HEK293 (cell line): ENCODE measurements around the gene CD276.

Source experiments
- BCL11A ChIP-seq: fragments of 450-650 bp; formaldehyde crosslinking; IDR thresholded peaks from 2 replicates; pipeline ENCODE4 v1.5.1; 2016; ENCODE audit warnings: low read depth, missing biosample characterization, missing genetic modification characterization
- GLI4 ChIP-seq: fragments of 450-650 bp; formaldehyde crosslinking; IDR thresholded peaks from 2 replicates; pipeline ENCODE4 v1.5.1; 2016; ENCODE audit warnings: missing biosample characterization, missing genetic modification characterization
- HOXA7 ChIP-seq: sonication (generic); formaldehyde crosslinking; IDR thresholded peaks from 2 replicates; pipeline ENCODE4 v1.8.1; 2022; ENCODE audit warnings: missing genetic modification reagents, borderline replicate concordance
- HOXC10 ChIP-seq: sonication (generic); formaldehyde crosslinking; IDR thresholded peaks from 2 replicates; pipeline ENCODE4 v1.8.1; 2023; ENCODE audit warnings: mild to moderate bottlenecking, missing genetic modification reagents
- KLF8 ChIP-seq: fragments of 450-650 bp; formaldehyde crosslinking; IDR thresholded peaks from 2 replicates; pipeline ENCODE4 v1.5.1; 2016; ENCODE audit warnings: missing biosample characterization, missing genetic modification characterization
- OSR2 ChIP-seq: fragments of 450-650 bp; formaldehyde crosslinking; IDR thresholded peaks from 2 replicates; pipeline ENCODE4 v1.5.1; 2016; ENCODE audit warnings: missing biosample characterization, missing genetic modification characterization
- PRDM1 ChIP-seq: fragments of 450-650 bp; formaldehyde crosslinking; IDR thresholded peaks from 2 replicates; pipeline ENCODE4; 2016; ENCODE audit warnings: missing biosample characterization, missing genetic modification characterization
- REPIN1 ChIP-seq: fragments of 450-650 bp; formaldehyde crosslinking; IDR thresholded peaks from 2 replicates; pipeline ENCODE4 v1.5.1; 2017; ENCODE audit warnings: missing biosample characterization, missing genetic modification characterization, low read depth
- TRIM28 ChIP-seq: IDR thresholded peaks from 2 replicates; pipeline ENCODE4 v1.6.1; 2011; ENCODE audit warnings: low read length, control low read depth, borderline replicate concordance
- ZBTB48 ChIP-seq: fragments of 450-650 bp; formaldehyde crosslinking; IDR thresholded peaks from 2 replicates; pipeline ENCODE4 v1.5.1; 2016; ENCODE audit warnings: missing biosample characterization, missing genetic modification characterization
- ZFP69B ChIP-seq: fragments of 450-650 bp; formaldehyde crosslinking; IDR thresholded peaks from 2 replicates; pipeline ENCODE4 v1.5.1; 2016; ENCODE audit warnings: missing biosample characterization, missing genetic modification characterization
- ZNF214 ChIP-seq: fragments of 450-650 bp; formaldehyde crosslinking; IDR thresholded peaks from 2 replicates; pipeline ENCODE4 v1.5.1; 2017; ENCODE audit warnings: missing biosample characterization, mild to moderate bottlenecking, missing genetic modification characterization, borderline replicate concordance
- ZNF23 ChIP-seq: fragments of 450-650 bp; formaldehyde crosslinking; IDR thresholded peaks from 2 replicates; pipeline ENCODE4 v1.5.1; 2016; ENCODE audit warnings: missing biosample characterization, missing genetic modification characterization, borderline replicate concordance
- ZNF248 ChIP-seq: fragments of 450-650 bp; formaldehyde crosslinking; IDR thresholded peaks from 2 replicates; pipeline ENCODE4 v1.5.1; 2017; ENCODE audit warnings: missing biosample characterization, missing genetic modification characterization
- ZNF423 ChIP-seq: fragments of 450-650 bp; formaldehyde crosslinking; IDR thresholded peaks from 2 replicates; pipeline ENCODE4 v1.5.1; 2016; ENCODE audit warnings: missing biosample characterization, missing genetic modification characterization
- ZNF629 ChIP-seq: fragments of 450-650 bp; formaldehyde crosslinking; IDR thresholded peaks from 2 replicates; pipeline ENCODE4 v1.5.1; 2017; ENCODE audit warnings: missing biosample characterization, missing genetic modification characterization
- ZNF777 ChIP-seq: fragments of 450-650 bp; formaldehyde crosslinking; IDR thresholded peaks from 2 replicates; pipeline ENCODE4 v1.5.1; 2017; ENCODE audit warnings: missing biosample characterization, missing genetic modification characterization, borderline replicate concordance
- TF ChIP-seq, protein P1 (sequence below): fragments of 450-650 bp; formaldehyde crosslinking; IDR thresholded peaks from 2 replicates; pipeline ENCODE4 v1.5.1; 2016; ENCODE audit warnings: missing biosample characterization, missing genetic modification characterization, borderline replicate concordance
- TF ChIP-seq, protein P2 (sequence below): fragments of 450-650 bp; formaldehyde crosslinking; IDR thresholded peaks from 2 replicates; pipeline ENCODE4 v1.5.1; 2016; ENCODE audit warnings: missing biosample characterization, missing genetic modification characterization
- TF ChIP-seq, protein P3 (sequence below): fragments of 450-650 bp; formaldehyde crosslinking; IDR thresholded peaks from 2 replicates; pipeline ENCODE4 v1.5.1; 2017; ENCODE audit warnings: missing biosample characterization, missing genetic modification characterization
- TF ChIP-seq, protein P4 (sequence below): fragments of 450-650 bp; formaldehyde crosslinking; IDR thresholded peaks from 2 replicates; pipeline ENCODE4 v1.5.1; 2016; ENCODE audit warnings: missing biosample characterization, missing genetic modification characterization
- TF ChIP-seq, protein P5 (sequence below): fragments of 450-650 bp; formaldehyde crosslinking; IDR thresholded peaks from 2 replicates; pipeline ENCODE4 v1.5.1; 2017; ENCODE audit warnings: missing biosample characterization, missing genetic modification characterization
- TF ChIP-seq, protein P6 (sequence below): fragments of 450-650 bp; formaldehyde crosslinking; IDR thresholded peaks from 2 replicates; pipeline ENCODE4 v1.5.1; 2017; ENCODE audit warnings: missing biosample characterization, missing genetic modification characterization

CD276 gene

DNA sequence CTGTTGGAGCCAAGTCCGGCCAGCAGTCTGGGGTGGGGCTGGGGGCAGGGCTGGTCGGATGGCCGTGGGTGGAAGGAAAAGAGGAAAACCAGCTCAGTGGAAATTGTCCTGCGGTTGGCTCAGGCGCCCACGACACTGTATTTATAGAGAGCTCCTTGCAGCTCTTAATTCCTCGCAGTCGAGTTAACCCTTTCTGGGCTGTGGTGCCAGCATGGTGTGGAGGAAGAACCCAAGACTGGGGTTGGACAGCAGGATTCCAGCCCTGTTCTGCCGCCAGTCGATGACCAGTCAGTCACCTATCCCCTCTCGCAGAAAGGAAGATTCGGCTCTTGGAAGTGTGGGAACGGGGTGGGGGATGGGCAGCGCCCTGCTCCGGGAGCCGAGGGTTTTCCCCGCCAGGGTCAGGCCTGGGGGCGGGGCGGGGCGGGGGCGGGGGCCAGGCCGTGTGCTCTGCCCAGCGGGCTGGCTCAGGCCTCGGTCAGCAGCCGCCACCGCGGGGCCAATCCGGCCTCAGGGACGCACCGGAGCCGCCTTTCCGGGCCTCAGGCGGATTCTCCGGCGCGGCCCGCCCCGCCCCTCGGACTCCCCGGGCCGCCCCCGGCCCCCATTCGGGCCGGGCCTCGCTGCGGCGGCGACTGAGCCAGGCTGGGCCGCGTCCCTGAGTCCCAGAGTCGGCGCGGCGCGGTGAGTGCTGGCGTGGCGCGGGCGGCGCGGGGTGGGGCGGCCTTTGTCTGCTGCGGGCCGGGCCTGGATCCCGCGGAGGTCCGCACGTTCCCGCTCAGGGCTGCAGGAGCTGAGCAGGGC, at the start of gene CD276 (continued):
- TF ChIP-seq, protein P1, sequence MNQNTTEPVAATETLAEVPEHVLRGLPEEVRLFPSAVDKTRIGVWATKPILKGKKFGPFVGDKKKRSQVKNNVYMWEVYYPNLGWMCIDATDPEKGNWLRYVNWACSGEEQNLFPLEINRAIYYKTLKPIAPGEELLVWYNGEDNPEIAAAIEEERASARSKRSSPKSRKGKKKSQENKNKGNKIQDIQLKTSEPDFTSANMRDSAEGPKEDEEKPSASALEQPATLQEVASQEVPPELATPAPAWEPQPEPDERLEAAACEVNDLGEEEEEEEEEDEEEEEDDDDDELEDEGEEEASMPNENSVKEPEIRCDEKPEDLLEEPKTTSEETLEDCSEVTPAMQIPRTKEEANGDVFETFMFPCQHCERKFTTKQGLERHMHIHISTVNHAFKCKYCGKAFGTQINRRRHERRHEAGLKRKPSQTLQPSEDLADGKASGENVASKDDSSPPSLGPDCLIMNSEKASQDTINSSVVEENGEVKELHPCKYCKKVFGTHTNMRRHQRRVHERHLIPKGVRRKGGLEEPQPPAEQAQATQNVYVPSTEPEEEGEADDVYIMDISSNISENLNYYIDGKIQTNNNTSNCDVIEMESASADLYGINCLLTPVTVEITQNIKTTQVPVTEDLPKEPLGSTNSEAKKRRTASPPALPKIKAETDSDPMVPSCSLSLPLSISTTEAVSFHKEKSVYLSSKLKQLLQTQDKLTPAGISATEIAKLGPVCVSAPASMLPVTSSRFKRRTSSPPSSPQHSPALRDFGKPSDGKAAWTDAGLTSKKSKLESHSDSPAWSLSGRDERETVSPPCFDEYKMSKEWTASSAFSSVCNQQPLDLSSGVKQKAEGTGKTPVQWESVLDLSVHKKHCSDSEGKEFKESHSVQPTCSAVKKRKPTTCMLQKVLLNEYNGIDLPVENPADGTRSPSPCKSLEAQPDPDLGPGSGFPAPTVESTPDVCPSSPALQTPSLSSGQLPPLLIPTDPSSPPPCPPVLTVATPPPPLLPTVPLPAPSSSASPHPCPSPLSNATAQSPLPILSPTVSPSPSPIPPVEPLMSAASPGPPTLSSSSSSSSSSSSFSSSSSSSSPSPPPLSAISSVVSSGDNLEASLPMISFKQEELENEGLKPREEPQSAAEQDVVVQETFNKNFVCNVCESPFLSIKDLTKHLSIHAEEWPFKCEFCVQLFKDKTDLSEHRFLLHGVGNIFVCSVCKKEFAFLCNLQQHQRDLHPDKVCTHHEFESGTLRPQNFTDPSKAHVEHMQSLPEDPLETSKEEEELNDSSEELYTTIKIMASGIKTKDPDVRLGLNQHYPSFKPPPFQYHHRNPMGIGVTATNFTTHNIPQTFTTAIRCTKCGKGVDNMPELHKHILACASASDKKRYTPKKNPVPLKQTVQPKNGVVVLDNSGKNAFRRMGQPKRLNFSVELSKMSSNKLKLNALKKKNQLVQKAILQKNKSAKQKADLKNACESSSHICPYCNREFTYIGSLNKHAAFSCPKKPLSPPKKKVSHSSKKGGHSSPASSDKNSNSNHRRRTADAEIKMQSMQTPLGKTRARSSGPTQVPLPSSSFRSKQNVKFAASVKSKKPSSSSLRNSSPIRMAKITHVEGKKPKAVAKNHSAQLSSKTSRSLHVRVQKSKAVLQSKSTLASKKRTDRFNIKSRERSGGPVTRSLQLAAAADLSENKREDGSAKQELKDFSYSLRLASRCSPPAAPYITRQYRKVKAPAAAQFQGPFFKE (tag by site-specific recombination) = no peak
- TF ChIP-seq BCL11A = no peak
- no peak for TF ChIP-seq GLI4
- no peak; the same call in 1 of the 2 replicates for TF ChIP-seq ZFP69B
- TF ChIP-seq ZNF423 (tag by site-specific recombination) = no peak
- no peak for TF ChIP-seq ZBTB48 (tag by site-specific recombination)
- TF ChIP-seq, protein P2, sequence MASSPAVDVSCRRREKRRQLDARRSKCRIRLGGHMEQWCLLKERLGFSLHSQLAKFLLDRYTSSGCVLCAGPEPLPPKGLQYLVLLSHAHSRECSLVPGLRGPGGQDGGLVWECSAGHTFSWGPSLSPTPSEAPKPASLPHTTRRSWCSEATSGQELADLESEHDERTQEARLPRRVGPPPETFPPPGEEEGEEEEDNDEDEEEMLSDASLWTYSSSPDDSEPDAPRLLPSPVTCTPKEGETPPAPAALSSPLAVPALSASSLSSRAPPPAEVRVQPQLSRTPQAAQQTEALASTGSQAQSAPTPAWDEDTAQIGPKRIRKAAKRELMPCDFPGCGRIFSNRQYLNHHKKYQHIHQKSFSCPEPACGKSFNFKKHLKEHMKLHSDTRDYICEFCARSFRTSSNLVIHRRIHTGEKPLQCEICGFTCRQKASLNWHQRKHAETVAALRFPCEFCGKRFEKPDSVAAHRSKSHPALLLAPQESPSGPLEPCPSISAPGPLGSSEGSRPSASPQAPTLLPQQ = peak; percentile 25; the same call in 1 of the 2 replicates
- TF ChIP-seq ZNF248 (tag by site-specific recombination) = no peak
- 0 out of 2 replicates have a peak, but pooled peaks have one; percentile 13 for TF ChIP-seq TRIM28
- TF ChIP-seq, protein P3, sequence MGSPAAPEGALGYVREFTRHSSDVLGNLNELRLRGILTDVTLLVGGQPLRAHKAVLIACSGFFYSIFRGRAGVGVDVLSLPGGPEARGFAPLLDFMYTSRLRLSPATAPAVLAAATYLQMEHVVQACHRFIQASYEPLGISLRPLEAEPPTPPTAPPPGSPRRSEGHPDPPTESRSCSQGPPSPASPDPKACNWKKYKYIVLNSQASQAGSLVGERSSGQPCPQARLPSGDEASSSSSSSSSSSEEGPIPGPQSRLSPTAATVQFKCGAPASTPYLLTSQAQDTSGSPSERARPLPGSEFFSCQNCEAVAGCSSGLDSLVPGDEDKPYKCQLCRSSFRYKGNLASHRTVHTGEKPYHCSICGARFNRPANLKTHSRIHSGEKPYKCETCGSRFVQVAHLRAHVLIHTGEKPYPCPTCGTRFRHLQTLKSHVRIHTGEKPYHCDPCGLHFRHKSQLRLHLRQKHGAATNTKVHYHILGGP (tag by site-specific recombination) = no peak
- TF ChIP-seq HOXC10 (CRISPR knock-in tag) = no peak
- TF ChIP-seq ZNF629 (tag by site-specific recombination) = 0 out of 2 replicates have a peak, but pooled peaks have one; percentile 17
- TF ChIP-seq PRDM1 = no peak
- no peak for TF ChIP-seq ZNF214 (tag by site-specific recombination)
- TF ChIP-seq, protein P4, sequence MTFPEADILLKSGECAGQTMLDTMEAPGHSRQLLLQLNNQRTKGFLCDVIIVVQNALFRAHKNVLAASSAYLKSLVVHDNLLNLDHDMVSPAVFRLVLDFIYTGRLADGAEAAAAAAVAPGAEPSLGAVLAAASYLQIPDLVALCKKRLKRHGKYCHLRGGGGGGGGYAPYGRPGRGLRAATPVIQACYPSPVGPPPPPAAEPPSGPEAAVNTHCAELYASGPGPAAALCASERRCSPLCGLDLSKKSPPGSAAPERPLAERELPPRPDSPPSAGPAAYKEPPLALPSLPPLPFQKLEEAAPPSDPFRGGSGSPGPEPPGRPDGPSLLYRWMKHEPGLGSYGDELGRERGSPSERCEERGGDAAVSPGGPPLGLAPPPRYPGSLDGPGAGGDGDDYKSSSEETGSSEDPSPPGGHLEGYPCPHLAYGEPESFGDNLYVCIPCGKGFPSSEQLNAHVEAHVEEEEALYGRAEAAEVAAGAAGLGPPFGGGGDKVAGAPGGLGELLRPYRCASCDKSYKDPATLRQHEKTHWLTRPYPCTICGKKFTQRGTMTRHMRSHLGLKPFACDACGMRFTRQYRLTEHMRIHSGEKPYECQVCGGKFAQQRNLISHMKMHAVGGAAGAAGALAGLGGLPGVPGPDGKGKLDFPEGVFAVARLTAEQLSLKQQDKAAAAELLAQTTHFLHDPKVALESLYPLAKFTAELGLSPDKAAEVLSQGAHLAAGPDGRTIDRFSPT (tag by site-specific recombination) = peak; percentile 60
- TF ChIP-seq REPIN1 = no peak
- TF ChIP-seq ZNF23 (tag by site-specific recombination) = no peak
- TF ChIP-seq KLF8 = peak; percentile 29; the same call in 1 of the 2 replicates
- TF ChIP-seq, protein P5, sequence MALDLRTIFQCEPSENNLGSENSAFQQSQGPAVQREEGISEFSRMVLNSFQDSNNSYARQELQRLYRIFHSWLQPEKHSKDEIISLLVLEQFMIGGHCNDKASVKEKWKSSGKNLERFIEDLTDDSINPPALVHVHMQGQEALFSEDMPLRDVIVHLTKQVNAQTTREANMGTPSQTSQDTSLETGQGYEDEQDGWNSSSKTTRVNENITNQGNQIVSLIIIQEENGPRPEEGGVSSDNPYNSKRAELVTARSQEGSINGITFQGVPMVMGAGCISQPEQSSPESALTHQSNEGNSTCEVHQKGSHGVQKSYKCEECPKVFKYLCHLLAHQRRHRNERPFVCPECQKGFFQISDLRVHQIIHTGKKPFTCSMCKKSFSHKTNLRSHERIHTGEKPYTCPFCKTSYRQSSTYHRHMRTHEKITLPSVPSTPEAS (tag by site-specific recombination) = no peak
- TF ChIP-seq ZNF777 (tag by site-specific recombination) = no peak
- TF ChIP-seq, protein P6, sequence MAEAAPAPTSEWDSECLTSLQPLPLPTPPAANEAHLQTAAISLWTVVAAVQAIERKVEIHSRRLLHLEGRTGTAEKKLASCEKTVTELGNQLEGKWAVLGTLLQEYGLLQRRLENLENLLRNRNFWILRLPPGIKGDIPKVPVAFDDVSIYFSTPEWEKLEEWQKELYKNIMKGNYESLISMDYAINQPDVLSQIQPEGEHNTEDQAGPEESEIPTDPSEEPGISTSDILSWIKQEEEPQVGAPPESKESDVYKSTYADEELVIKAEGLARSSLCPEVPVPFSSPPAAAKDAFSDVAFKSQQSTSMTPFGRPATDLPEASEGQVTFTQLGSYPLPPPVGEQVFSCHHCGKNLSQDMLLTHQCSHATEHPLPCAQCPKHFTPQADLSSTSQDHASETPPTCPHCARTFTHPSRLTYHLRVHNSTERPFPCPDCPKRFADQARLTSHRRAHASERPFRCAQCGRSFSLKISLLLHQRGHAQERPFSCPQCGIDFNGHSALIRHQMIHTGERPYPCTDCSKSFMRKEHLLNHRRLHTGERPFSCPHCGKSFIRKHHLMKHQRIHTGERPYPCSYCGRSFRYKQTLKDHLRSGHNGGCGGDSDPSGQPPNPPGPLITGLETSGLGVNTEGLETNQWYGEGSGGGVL (tag by site-specific recombination) = no peak
- TF ChIP-seq OSR2 (tag by site-specific recombination) = no peak
- no peak for TF ChIP-seq HOXA7 (CRISPR knock-in tag)
